ENCODE measurements around the gene UBR3. TPM values are rescaled to one million over a fixed set of nuclear protein-coding genes. Genes with fewer than 3 reads are reported as not detected.

The UBR3 gene
- total RNA-seq, 1 donor from 2014 or later = 35.6 TPM

- intact Hi-C loops (cut with micrococcal nuclease) = no loop called here
- ATAC-seq (ENCODE audit: low read depth) = no peak
- H3K27me3 Mint-ChIP-seq = no peaks in the 10 kb centered on the region
Measured at GRCh38 chr2:169900686-169901085, 73.4 kb downstream of the UBR3 start.

GRCh38 chr2:169906731-169907130 is 79.5 kb downstream of the UBR3 start:
- CTCF ChIA-PET = interaction anchor here (0.5 kb wide), 1 partner anchor 92 kb away, joined by 3 read pairs; no protein-coding TSS in a partner anchor
- intact Hi-C loops (cut with micrococcal nuclease) = no loop called here
- no peak overlapping the region for H3K4me3 Mint-ChIP-seq
- H3K36me3 Mint-ChIP-seq (ENCODE audit: low read depth) = peaks cover 45% of the 10 kb centered on the region
- no peak overlapping the region for H3K27ac Mint-ChIP-seq
- TF ChIP-seq, protein P1, sequence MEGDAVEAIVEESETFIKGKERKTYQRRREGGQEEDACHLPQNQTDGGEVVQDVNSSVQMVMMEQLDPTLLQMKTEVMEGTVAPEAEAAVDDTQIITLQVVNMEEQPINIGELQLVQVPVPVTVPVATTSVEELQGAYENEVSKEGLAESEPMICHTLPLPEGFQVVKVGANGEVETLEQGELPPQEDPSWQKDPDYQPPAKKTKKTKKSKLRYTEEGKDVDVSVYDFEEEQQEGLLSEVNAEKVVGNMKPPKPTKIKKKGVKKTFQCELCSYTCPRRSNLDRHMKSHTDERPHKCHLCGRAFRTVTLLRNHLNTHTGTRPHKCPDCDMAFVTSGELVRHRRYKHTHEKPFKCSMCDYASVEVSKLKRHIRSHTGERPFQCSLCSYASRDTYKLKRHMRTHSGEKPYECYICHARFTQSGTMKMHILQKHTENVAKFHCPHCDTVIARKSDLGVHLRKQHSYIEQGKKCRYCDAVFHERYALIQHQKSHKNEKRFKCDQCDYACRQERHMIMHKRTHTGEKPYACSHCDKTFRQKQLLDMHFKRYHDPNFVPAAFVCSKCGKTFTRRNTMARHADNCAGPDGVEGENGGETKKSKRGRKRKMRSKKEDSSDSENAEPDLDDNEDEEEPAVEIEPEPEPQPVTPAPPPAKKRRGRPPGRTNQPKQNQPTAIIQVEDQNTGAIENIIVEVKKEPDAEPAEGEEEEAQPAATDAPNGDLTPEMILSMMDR (IDR thresholded peaks at IDR 0.05) = no peak
- no peak for DNase-seq
- ATAC-seq (ENCODE audit: low read depth) = no peak
- no peaks in the 10 kb centered on the region for H3K27me3 Mint-ChIP-seq
- H3K9me3 Mint-ChIP-seq = no peaks in the 10 kb centered on the region
- POLR2A ChIA-PET = no interaction called here
- no peaks in the 10 kb centered on the region for H3K4me1 Mint-ChIP-seq

More at GRCh38 chr2:169900686-169901085, 73.4 kb downstream of the UBR3 start:
- POLR2A ChIA-PET = no interaction called here
- H3K27ac Mint-ChIP-seq = no peak overlapping the region
- no peak for DNase-seq
- H3K4me3 Mint-ChIP-seq = no peak overlapping the region
- no peaks in the 10 kb centered on the region for H3K9me3 Mint-ChIP-seq
- no peaks in the 10 kb centered on the region for H3K4me1 Mint-ChIP-seq
- TF ChIP-seq, protein P1 (IDR thresholded peaks at IDR 0.05) = no peak
- CTCF ChIA-PET = no interaction called here
- peaks cover 37% of the 10 kb centered on the region for H3K36me3 Mint-ChIP-seq (ENCODE audit: low read depth)

DNA sequence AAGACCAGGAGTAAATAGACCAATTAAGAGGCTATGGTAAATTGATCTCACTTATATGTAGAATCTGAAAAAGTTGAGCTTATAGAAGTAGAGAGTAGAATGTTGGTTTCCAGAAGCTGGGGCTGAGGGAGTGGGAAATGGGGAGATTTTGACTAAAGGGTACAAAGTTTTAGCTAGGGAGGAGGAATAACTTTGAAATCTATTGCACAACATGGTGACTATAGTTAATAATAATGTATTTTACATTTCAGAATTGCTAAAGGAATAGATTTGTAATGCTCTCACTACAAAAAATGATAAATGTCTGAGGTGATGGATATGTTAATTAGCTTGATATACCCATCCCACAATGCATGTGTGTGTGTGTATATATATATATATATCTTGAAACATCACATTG is 82.1 kb downstream of the UBR3 start:
- intact Hi-C loops (cut with micrococcal nuclease) = no loop called here
- H3K9me3 Mint-ChIP-seq = no peaks in the 10 kb centered on the region
- TF ChIP-seq, protein P1 (IDR thresholded peaks at IDR 0.05) = no peak
- ATAC-seq (ENCODE audit: low read depth) = no peak
- no peak overlapping the region for H3K27ac Mint-ChIP-seq
- H3K4me3 Mint-ChIP-seq = no peak overlapping the region
- peaks cover 50% of the 10 kb centered on the region for H3K36me3 Mint-ChIP-seq (ENCODE audit: low read depth)
- ChIA-PET CTCF (interaction anchor here (0.9 kb wide), 1 partner anchor 21 kb away, joined by 3 read pairs; no protein-coding TSS in a partner anchor), POLR2A (no interaction called here)
- H3K4me1 Mint-ChIP-seq = no peaks in the 10 kb centered on the region
- H3K27me3 Mint-ChIP-seq = no peaks in the 10 kb centered on the region
- DNase-seq = no peak

DNA sequence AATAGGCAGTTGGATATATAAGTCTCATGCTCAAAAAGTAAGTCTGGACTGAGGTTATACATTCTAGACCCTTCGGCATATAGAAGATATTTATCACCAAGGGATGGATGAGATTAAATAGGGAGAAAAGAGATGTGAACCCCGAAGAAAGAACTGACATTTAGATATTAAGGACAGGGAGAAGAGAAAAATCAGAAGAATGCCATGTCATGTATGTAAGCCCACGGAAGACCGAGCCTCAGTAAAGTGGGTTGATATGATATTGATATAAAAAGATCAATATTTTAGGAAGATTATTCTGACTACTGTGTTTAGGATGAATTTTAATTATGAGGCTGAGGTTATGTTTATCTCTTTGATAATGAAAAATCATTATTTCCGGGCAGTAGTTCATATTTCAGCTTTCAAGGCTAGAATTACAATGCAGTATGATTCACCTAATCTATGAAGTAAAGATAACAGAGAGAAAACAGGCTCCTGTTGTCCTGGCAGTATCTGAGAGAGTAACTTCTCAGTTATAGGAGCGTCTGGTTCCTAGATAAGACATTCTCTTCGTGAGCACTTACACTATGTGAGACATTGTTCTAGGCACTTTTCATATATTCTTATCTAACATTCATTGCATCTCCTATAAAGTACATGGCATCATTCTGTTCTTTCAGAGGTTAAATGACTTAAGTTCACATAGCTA is 83.0 kb downstream of the UBR3 start:
- DNase-seq (no peak), ATAC-seq (ENCODE audit: low read depth) (no peak)
- Mint-ChIP-seq H3K4me1 (no peaks in the 10 kb centered on the region), H3K36me3 (ENCODE audit: low read depth) (peaks cover 58% of the 10 kb centered on the region), H3K4me3 (no peak overlapping the region), H3K9me3 (no peaks in the 10 kb centered on the region), H3K27ac (no peak overlapping the region), H3K27me3 (no peaks in the 10 kb centered on the region)
- intact Hi-C loops (cut with micrococcal nuclease) = no loop called here
- TF ChIP-seq, protein P1 (IDR thresholded peaks at IDR 0.05) = no peak
- ChIA-PET POLR2A (no interaction called here), CTCF (no interaction called here)

DNA sequence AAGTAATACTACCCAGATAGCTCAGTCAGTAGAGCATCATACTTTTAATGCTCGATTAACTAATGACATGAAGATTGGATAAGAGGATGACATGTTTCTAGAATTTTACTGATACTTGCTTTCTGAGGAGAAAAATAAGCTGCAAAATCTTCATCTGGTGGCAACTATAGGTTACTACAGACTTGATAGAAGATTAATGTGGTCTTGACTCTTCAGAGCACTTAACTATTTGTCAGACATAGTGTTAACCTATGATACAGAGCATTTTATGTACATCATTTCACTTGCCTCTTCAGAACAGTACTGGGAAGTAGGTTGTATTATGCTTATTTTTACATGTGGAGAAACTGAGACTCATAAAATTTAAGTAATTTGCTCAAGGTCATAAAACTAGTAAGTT is 83.9 kb downstream of the UBR3 start:
- CTCF ChIA-PET = no interaction called here
- Mint-ChIP-seq H3K4me1 (no peaks in the 10 kb centered on the region), H3K36me3 (ENCODE audit: low read depth) (peaks cover 62% of the 10 kb centered on the region), H3K27me3 (no peaks in the 10 kb centered on the region), H3K4me3 (no peak overlapping the region), H3K27ac (no peak overlapping the region), H3K9me3 (no peaks in the 10 kb centered on the region)
- POLR2A ChIA-PET = no interaction called here
- TF ChIP-seq, protein P1 (IDR thresholded peaks at IDR 0.05) = no peak
- DNase-seq (no peak), ATAC-seq (ENCODE audit: low read depth) (no peak)
- intact Hi-C loops (cut with micrococcal nuclease) = no loop called here

All from activated B cell treated with CpG ODN at 0.5 μM for 24 hours (primary cell).